NCI-H526 treated with DMSO at 0.1 percent for 48 hours (cell line): ENCODE measurements around the gene ECEL1.

ENCODE experiments used
- DNase-seq: peaks from one replicate; lab custom pipeline; 2025; lab: John Stamatoyannopoulos, UW

The ECEL1 gene

GRCh38 chr2:232522623-232523401 is 35.2 kb upstream of the ECEL1 start:
- DNase-seq: no peak

DNA sequence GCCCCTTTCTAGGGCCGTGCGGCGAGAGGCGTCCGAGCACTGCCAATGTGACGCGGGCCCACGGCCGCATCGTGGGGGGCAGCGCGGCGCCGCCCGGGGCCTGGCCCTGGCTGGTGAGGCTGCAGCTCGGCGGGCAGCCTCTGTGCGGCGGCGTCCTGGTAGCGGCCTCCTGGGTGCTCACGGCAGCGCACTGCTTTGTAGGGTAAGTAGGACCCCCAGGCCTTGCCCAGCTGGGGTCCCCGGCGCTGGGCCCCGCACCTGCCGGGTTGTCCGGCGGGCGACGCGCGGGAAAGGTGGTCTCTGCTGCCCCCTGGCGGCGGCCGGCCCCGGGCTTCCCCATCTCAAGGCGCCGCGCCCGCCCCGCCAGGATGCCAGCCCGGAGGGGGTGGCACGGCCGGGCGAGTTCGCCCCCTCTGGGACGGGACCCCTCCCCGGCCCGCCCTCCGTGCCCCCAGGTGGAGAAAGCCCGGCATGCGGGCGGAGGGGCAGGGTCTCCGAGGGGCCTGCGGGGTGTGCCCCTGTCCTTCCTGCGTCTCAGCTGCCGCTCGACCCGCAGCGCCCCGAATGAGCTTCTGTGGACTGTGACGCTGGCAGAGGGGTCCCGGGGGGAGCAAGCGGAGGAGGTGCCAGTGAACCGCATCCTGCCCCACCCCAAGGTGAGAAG is 34.5 kb upstream of the ECEL1 start:
- no peak for DNase-seq

- no peak for DNase-seq
These were observed 33.5 kb upstream of the ECEL1 start for GRCh38 chr2:232521098-232521497.

DNA sequence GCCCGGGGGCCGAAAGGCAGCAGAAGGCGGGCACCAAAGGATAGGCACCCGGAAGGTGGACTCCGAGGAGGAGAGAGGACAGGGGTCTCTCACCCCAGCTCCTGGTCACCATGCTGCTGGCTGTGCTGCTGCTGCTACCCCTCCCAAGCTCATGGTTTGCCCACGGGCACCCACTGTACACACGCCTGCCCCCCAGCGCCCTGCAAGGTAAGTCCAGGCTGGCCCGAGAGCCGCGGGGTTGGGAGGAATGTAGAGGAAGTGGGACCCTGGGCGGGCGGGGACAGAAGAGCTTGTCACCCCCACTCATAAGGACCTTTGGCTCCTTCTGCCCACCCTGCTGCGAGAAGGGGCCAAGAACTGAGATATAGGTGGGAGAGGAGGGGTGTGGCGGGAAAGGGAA is 32.9 kb upstream of the ECEL1 start:
- no peak for DNase-seq

GRCh38 chr2:232519581-232520438 is 32.2 kb upstream of the ECEL1 start, which contains the start of gene PRSS56:
Gene PRSS56 (plus strand): TSS chr2:232520388. CDS start chr2:232520599, 211 bp downstream.
- DNase-seq: no peak

DNA sequence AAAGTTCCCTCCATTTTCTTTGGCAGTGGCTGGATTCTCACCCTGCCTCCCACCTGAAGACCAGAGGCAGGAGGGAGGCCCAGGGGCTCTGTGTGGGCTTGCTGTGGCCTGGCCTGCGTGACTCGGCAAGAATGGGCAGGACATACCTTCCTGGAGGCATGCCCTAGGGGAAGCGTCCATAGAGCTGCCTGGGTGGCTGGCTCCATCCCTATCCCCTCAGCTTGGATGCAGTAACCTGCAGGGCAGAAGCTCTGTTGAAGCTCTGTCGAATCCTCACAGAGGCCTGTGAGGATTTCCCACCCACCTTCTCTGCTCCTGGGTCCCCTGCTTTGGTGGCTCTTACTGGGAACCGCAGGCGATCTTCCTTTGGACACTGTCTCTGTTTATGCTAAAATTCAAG is 31.2 kb upstream of the ECEL1 start:
- DNase-seq: no peak

DNA sequence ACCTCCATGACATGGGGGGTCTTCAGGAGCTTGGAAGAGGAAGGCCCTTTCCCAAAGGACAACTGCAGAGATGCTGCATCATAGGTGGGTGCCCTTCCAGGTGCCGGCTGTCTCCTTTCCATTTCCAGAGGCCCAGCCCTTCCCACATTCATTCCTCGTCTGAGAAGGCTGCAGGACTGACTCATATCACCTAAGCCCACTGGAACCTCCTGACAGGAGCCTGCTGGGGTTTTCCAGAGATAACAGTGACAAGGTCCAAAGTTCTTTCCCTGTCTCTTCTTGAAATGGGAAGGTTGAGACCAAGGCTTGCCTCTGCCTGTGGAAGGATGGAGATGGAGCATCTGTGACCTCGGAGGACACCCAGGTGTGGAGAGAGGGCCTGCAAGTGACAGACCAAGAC is 28.9 kb upstream of the ECEL1 start:
- DNase-seq: no peak

- DNase-seq: no peak
These were observed 28.0 kb upstream of the ECEL1 start for GRCh38 chr2:232515639-232516038.

DNA sequence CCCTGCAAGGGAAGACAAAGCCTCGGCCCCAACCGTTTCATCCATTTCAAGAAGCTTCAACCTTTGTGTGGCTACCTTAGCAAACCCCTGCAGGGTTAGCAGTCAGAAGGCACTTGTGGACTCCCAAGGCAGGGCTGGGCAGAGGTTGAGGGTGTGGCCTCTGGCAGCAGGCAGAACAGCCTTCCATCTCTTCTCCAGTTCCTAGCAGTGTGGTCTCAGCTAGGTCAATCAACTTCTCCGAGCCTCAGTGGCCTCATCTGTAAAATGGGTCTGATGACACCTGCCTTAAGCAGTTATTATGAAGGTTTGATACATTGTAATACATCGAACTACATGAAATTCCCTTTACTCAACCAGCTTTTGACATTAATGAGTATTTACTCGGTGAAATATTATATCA is 25.7 kb upstream of the ECEL1 start:
- no peak for DNase-seq

- DNase-seq: no peak
These were observed 25.0 kb upstream of the ECEL1 start for GRCh38 chr2:232512602-232513001.

GRCh38 chr2:232511336-232511890 is 23.8 kb upstream of the ECEL1 start:
- DNase-seq: no peak

- no peak for DNase-seq
These were observed 20.6 kb upstream of the ECEL1 start for GRCh38 chr2:232508251-232508650.

GRCh38 chr2:232506709-232507108 is 19.1 kb upstream of the ECEL1 start:
- no peak for DNase-seq

DNA sequence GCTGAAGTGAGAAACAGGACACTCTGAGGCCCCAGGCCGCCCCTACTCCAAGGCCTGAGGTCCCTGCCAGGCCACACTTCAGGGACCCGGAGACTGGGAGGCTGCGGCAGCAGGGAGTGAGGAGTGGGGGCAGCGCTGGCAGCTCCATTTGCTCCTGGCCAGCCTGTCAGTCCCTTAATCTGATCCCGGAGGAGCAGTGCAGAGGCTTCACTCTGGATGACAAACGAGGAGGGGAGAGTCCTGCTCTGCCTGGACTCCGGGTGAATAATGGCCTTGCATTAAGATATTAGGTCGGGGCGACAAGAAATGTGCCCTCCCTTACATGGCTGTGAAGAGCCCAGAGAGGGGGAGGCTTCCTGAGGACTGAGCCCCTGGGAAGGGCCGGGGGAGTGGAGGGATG is 18.2 kb upstream of the ECEL1 start:
- DNase-seq: no peak

DNA sequence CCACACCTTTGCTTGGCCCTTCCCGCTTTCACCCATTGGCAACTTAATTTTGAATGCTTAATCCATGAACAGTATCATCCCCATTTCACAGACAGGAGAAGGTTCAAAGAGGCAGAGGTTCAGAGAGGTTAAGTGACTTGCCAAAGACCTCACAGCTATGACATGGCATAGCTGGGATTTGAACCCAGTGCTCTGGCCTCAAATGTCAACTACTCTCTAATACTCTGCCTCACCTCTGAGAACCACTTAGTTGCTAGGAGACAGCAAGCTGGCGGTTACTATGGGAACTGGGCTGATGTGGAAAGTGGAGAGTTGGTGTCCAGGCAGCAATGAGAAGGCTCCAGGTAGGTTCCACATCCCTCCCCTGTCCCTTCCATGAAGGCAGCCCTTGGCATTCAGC is 16.8 kb upstream of the ECEL1 start:
- DNase-seq: no peak

DNA sequence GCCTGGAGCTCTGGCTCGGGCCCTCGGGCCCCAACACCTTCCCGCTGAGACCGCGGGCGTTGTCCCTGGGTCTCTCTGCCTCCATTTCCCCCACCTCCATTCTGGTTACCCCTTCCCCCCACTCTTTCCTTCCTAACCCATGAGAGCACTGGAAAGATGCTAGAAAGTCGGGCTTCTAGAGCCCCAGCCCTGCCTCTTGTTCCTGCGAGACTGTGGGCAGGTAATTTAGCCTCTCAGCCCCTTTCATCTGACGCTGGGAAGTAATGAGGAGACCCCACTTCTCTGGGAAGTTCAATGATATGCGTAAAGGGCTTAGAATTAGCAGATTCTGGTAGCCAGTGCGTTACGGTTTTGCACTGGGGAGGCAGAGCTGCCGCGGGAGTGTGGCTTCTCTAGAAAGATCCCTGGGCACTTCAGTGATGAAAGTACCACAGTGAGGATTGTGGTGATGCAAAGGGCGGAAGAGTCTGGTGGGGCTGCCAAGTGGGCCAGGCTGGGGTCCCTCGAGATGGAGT is 16.2 kb upstream of the ECEL1 start:
- DNase-seq: no peak

DNA sequence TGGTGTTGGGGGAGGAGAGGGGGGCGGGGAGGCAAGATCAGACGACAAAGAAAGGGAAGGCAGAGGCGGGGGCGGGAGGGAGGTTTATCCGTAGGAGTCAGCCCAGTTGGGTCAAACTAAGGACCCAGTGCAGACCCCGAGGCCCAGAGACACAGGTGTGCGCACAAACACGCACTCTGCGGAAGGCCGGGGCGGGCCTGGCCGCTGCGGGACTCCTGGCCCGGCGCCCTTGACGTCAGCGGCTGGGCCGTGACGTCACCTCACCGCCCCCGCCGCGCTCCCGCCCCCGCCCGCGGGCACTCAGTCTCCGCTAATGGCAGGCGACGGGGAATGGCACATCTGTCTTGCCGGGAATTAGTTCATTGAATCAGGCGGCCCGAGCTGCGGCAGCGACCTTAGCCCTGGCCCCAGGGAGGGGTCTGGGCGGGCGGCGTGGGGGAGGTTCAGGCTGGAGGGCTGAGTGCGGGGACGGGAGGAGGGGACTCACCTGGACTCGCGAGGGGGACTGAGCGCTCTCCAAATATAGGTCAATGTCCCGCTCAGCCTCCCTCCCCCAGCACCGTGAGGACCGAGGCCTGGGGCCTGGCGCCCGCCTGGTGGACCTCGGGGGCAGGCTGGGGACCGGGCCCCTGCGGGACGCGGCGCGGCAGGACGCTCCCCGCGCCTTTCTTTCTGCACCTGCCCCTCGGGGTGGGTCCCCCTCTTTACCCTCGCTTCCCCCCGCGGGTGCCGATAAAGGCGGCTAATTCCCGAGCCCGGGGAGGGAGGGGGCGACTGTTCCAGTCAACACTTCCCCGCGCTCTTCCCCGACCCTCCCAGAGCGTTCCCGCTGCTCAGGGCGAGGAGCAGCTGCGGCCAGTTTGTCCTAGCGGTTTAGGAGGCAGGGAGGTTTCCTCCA is 15.5 kb upstream of the ECEL1 start:
- no peak for DNase-seq

DNA sequence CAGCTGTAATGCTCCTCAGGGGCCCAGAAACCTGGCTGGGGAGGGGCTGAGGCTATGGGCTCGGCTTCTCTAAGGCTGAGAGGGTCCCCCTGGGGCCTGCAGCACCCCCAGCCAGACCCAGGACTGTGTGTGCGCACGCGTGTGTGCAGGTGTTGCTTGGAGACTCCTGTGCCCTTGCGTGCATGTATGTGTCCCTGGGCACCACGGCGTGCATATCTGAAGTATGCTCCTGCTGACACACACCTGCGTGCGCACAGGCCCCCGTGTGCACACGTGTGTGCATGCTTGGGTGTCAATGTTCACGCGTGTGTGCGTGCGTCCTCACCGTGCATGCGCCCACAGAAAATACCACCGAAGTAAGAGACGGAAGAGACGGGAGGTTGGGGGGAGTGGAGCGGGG is 14.9 kb upstream of the ECEL1 start:
- no peak for DNase-seq

DNA sequence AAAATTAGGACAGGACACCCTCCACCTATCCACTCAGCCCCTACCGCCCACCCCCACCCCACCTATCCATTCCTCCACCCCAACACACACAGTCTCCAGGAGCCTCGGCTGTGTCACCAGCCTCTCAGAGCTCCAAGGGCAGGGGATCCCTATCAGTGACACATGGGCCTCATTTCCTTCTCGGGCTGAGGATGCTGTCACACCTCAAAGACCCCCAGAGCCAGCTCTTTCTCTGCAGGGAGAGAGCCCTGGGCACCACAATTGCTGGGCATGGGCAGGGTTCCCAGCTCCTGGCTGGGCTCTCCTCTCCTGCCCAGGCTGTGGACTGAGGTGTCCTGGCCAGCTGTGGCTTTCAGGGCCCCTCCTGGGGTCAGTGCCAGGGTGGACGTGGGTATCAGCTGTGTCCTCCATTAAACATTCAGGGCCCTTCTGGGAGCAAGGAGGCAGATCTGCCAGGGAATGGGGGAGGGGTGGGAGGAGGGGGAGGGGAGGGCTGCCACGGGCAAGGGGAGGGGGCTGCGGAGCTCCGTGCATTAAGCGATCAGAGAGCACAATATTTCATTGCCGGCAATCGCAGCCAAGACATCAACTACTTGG is 14.3 kb upstream of the ECEL1 start:
- DNase-seq: no peak

DNA sequence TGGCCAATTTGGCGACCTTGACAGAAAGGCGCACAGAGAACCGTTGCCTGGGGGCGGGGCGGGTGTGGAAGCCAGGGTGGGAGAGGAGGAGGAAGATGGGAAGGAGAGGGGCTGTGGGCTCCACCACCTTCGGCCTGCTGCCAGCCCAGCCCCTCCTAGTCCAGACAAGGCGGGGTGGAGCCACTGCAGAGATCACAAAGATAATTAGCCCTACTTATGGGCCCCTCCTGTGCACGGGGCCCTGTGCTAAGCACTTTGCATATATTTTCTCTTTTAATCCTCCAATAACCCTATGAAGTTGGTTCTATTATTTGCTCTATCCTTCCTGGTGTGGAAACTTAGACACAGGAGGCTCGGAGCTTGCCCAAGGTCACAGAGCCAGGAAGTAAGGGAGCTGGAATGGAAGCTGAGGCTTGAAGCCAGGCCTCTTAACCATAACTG is 13.7 kb upstream of the ECEL1 start:
- DNase-seq: no peak

GRCh38 chr2:232498452-232498851 is 10.8 kb upstream of the ECEL1 start:
- DNase-seq: no peak
